Effector memory CD4-positive, alpha-beta T cell (primary cell): ENCODE results near the gene MSANTD2.

Source experiments
- DNase-seq, 3 donors: peaks; one replicate each; pipeline ENCODE4 v3.0.0-alpha.2; 2020
- H3K27ac ChIP-seq: 2 replicates; pipeline ENCODE4 v1.7.0; 2013; ENCODE audit warnings: mild to moderate bottlenecking, low read length, moderate library complexity; ENCODE audit not compliant: insufficient read depth, poor library complexity, severe bottlenecking
- H3K27me3 ChIP-seq: replicated peaks from 2 replicates; pipeline ENCODE4 v1.7.0; 2013; ENCODE audit warnings: mild to moderate bottlenecking, low read length; ENCODE audit not compliant: insufficient read depth, control insufficient read depth, poor library complexity, severe bottlenecking
- H3K36me3 ChIP-seq: 2 replicates; pipeline ENCODE4 v1.7.0; 2013; ENCODE audit warnings: mild to moderate bottlenecking, low read length, moderate library complexity; ENCODE audit not compliant: control insufficient read depth, insufficient read depth
- H3K4me1 ChIP-seq: 2 replicates; pipeline ENCODE4 v1.7.0; 2013; ENCODE audit warnings: low read length, mild to moderate bottlenecking; ENCODE audit not compliant: control insufficient read depth, insufficient read depth, poor library complexity, severe bottlenecking
- H3K4me3 ChIP-seq: 2 replicates; pipeline ENCODE4 v1.7.0; 2013; ENCODE audit warnings: low read length, low read depth, mild to moderate bottlenecking; ENCODE audit not compliant: insufficient read depth, poor library complexity, severe bottlenecking
- H3K9me3 ChIP-seq: 2 replicates; pipeline ENCODE4 v1.7.0; 2013; ENCODE audit warnings: mild to moderate bottlenecking, low read length, moderate library complexity; ENCODE audit not compliant: control insufficient read depth

The MSANTD2 gene

GRCh38 chr11:124756033-124756752 lies 44.0 kb downstream of the MSANTD2 start:
- no peak for DNase-seq
- Histone ChIP-seq H3K9me3 (no peaks in the 10 kb centered on the region), H3K27ac (no peak overlapping the region), H3K4me3 (no peak overlapping the region), H3K4me1 (peaks cover 23% of the 10 kb centered on the region), H3K27me3 (peaks cover 32% of the 10 kb centered on the region), H3K36me3 (no peaks in the 10 kb centered on the region)

GRCh38 chr11:124754710-124755109 lies 45.5 kb downstream of the MSANTD2 start:
- Histone ChIP-seq H3K27me3 (peaks cover 17% of the 10 kb centered on the region), H3K4me1 (peaks cover 16% of the 10 kb centered on the region)

GRCh38 chr11:124754309-124754708 lies 45.9 kb downstream of the MSANTD2 start:
- no peak overlapping the region for H3K27ac ChIP-seq
- no peaks in the 10 kb centered on the region for H3K9me3 ChIP-seq
- no peaks in the 10 kb centered on the region for H3K36me3 ChIP-seq
- DNase-seq = no peak
- H3K4me3 ChIP-seq = no peak overlapping the region
- H3K27me3 ChIP-seq = peaks cover 14% of the 10 kb centered on the region
- H3K4me1 ChIP-seq = peaks cover 12% of the 10 kb centered on the region

More at GRCh38 chr11:124754710-124755109, 45.5 kb downstream of the MSANTD2 start:
- Histone ChIP-seq H3K27ac (no peak overlapping the region), H3K4me3 (no peak overlapping the region), H3K36me3 (no peaks in the 10 kb centered on the region), H3K9me3 (no peaks in the 10 kb centered on the region)
- no peak for DNase-seq

GRCh38 chr11:124753624-124754023 lies 46.6 kb downstream of the MSANTD2 start:
- no peak overlapping the region for H3K4me3 ChIP-seq
- H3K27ac ChIP-seq = no peak overlapping the region
- peaks cover 8% of the 10 kb centered on the region for H3K27me3 ChIP-seq
- no peak for DNase-seq
- H3K36me3 ChIP-seq = no peaks in the 10 kb centered on the region
- peaks cover 5% of the 10 kb centered on the region for H3K4me1 ChIP-seq
- no peaks in the 10 kb centered on the region for H3K9me3 ChIP-seq

GRCh38 chr11:124753205-124753604 lies 47.0 kb downstream of the MSANTD2 start:
- H3K27me3 ChIP-seq = peaks cover 6% of the 10 kb centered on the region

GRCh38 chr11:124752471-124753102 lies 47.6 kb downstream of the MSANTD2 start:
- Histone ChIP-seq H3K4me3 (no peak overlapping the region), H3K27me3 (peaks cover 3% of the 10 kb centered on the region), H3K9me3 (no peaks in the 10 kb centered on the region), H3K27ac (no peak overlapping the region), H3K4me1 (no peaks in the 10 kb centered on the region), H3K36me3 (no peaks in the 10 kb centered on the region)
- DNase-seq = no peak

More at GRCh38 chr11:124753205-124753604, 47.0 kb downstream of the MSANTD2 start:
- Histone ChIP-seq H3K9me3 (no peaks in the 10 kb centered on the region), H3K27ac (no peak overlapping the region), H3K4me3 (no peak overlapping the region), H3K36me3 (no peaks in the 10 kb centered on the region), H3K4me1 (peaks cover 1% of the 10 kb centered on the region)
- no peak for DNase-seq

- Histone ChIP-seq H3K4me1 (no peaks in the 10 kb centered on the region), H3K27me3 (peaks cover 3% of the 10 kb centered on the region), H3K9me3 (no peaks in the 10 kb centered on the region), H3K4me3 (no peak within 1 kb of the TSS), H3K36me3 (no peaks in the 10 kb centered on the region), H3K27ac (no peak within 1 kb of the TSS)
- no peak for DNase-seq
Observed at GRCh38 chr11:124751741-124752470, 48.3 kb downstream of the MSANTD2 start, which contains the start of gene VSIG2. TSS of gene VSIG2 (minus strand) at chr11:124752255. CDS start at chr11:124752137, 118 bp downstream.

GRCh38 chr11:124751391-124751740 lies 48.8 kb downstream of the MSANTD2 start:
- Histone ChIP-seq H3K36me3 (no peaks in the 10 kb centered on the region), H3K27me3 (peaks cover under 1% of the 10 kb centered on the region), H3K9me3 (no peaks in the 10 kb centered on the region), H3K4me1 (no peaks in the 10 kb centered on the region), H3K27ac (no peak overlapping the region), H3K4me3 (no peak overlapping the region)
- DNase-seq = no peak

GRCh38 chr11:124749912-124750311 lies 50.3 kb downstream of the MSANTD2 start:
- Histone ChIP-seq H3K9me3 (no peaks in the 10 kb centered on the region), H3K4me1 (peaks cover 7% of the 10 kb centered on the region), H3K27me3 (no peaks in the 10 kb centered on the region), H3K4me3 (no peak overlapping the region), H3K27ac (no peak overlapping the region), H3K36me3 (no peaks in the 10 kb centered on the region)
- DNase-seq = no peak
